Tibial nerve (tissue), 4 donors: ENCODE measurements around the gene C2orf92.

ENCODE experiments used
- EP300 ChIP-seq, 2 donors: sonication (generic); formaldehyde crosslinking; IDR thresholded peaks; one replicate each; pipeline ENCODE4 v1.6.1; 2017; ENCODE audit warnings: antibody characterized with exemption in 2 of 2, mild to moderate bottlenecking in 1 of 2
- POLR2A ChIP-seq, 2 donors: fragments of 450-650 bp; IDR thresholded peaks; one replicate each; pipeline ENCODE4 v1.6.1; 2017; ENCODE audit warnings: antibody characterized with exemption in 2 of 2, mild to moderate bottlenecking in 2 of 2, moderate library complexity in 2 of 2
- TF ChIP-seq, protein P1 (sequence below), 5 experiments: fragments of 200-600 bp in 3 of 5; fragments of 450-650 bp in 2 of 5; sonication (generic) in 3 of 5; IDR thresholded peaks; one replicate each; pipeline ENCODE4 v1.5.1; 2016 to 2019; ENCODE audit warnings: antibody characterized with exemption in 5 of 5, mild to moderate bottlenecking in 3 of 5, moderate library complexity in 2 of 5

DNA sequence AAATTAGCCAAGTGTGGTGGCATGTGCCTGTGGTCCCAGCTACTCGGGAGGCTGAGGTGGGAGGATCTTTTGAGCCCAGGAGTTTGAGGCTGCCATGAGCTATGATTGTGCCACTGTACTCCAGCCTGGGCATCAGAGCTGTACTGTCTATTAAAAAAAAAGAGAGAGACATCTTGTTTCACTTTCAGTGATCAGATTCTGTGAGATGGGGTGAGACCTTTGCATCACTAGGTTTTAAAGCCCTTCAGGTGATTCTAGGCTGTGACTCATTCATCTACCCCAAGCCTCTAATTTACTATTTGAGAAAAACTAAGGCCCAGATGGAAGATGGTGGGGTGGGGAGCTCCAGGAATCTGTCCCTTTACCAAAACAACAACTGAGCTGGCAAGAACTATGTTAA lies 7.1 kb downstream of the C2orf92 start:
- TF ChIP-seq, protein P1, sequence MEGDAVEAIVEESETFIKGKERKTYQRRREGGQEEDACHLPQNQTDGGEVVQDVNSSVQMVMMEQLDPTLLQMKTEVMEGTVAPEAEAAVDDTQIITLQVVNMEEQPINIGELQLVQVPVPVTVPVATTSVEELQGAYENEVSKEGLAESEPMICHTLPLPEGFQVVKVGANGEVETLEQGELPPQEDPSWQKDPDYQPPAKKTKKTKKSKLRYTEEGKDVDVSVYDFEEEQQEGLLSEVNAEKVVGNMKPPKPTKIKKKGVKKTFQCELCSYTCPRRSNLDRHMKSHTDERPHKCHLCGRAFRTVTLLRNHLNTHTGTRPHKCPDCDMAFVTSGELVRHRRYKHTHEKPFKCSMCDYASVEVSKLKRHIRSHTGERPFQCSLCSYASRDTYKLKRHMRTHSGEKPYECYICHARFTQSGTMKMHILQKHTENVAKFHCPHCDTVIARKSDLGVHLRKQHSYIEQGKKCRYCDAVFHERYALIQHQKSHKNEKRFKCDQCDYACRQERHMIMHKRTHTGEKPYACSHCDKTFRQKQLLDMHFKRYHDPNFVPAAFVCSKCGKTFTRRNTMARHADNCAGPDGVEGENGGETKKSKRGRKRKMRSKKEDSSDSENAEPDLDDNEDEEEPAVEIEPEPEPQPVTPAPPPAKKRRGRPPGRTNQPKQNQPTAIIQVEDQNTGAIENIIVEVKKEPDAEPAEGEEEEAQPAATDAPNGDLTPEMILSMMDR (IDR thresholded peaks at IDR 0.05): no peak
- no peak for TF ChIP-seq EP300 (IDR thresholded peaks at IDR 0.05)
- no peak for TF ChIP-seq POLR2A (IDR thresholded peaks at IDR 0.05)
